GM12878 (cell line): ENCODE results near the gene DDR2. TPM values are rescaled to one million over a fixed set of nuclear protein-coding genes. Genes with fewer than 3 reads are reported as not detected.

Experiments
- ATAC-seq: fragments of 200-7000 bp; cut with Tn5 transposase; 3 replicates; pipeline ENCODE4 v1.9.1; 2020; ENCODE audit warnings: mild to moderate bottlenecking, moderate library complexity
- BruUV-seq: library from RNA; stranded (reverse); fragments of 400-500 nt; replicated peaks from 2 replicates; lab custom pipeline; 2021; lab: Mats Ljungman, UMichigan
- CTCF ChIA-PET: fragments of 300-600 bp; sonication (Branson Sonifier 250); formaldehyde crosslinking; extraction: SDS; loops from one replicate; lab custom pipeline; 2021; ENCODE audit warnings: inconsistent platforms; lab: Yijun Ruan, JAX
- POLR2A ChIA-PET: fragments of 350-600 bp; formaldehyde crosslinking; extraction: SDS; loops from one replicate; lab custom pipeline; 2021; ENCODE audit warnings: inconsistent platforms; lab: Charles Lee
- RAD21 ChIA-PET: fragments of 300-600 bp; sonication (Branson Sonifier 250); formaldehyde crosslinking; loops from one replicate; lab custom pipeline; 2023; ENCODE audit warnings: antibody characterized with exemption; ENCODE audit not compliant: unreplicated experiment; lab: Charles Lee
- SMC1A ChIA-PET: fragments of 300-600 bp; sonication (Branson Sonifier 250); formaldehyde crosslinking; loops from one replicate; lab custom pipeline; 2023; ENCODE audit not compliant: unreplicated experiment, uncharacterized antibody; lab: Charles Lee
- DNase-seq: peaks from one replicate; pipeline ENCODE4 v3.0.0-alpha.2; 2011; ENCODE audit warnings: low read depth, low spot score
- FAIRE-seq: peaks from 3 replicates; lab custom pipeline; 2011; peaks lifted over from hg19 to GRCh38; lab: Jason Lieb, UNC
- H2AFZ ChIP-seq: 2 replicates; pipeline ENCODE4 v1.6.0; 2011; ENCODE audit warnings: low read depth, low read length, control low read depth; ENCODE audit not compliant: control insufficient read depth
- H3K27ac ChIP-seq: 2 replicates; pipeline ENCODE4 v1.5.1; 2011; ENCODE audit warnings: control low read depth; ENCODE audit not compliant: control insufficient read depth, insufficient read depth
- H3K27me3 ChIP-seq, 2 experiments: replicated peaks in 1 of 2; 2 replicates each; pipeline versions ENCODE4 v1.6.0 to v1.6.1; 2011; ENCODE audit warnings: low read length in 1 of 2; ENCODE audit not compliant: control insufficient read depth in 2 of 2, insufficient read depth in 2 of 2
- H3K36me3 ChIP-seq, 2 experiments: 2 replicates each; pipeline ENCODE4 v1.5.1; 2011; ENCODE audit warnings: low read length in 1 of 2; ENCODE audit not compliant: control insufficient read depth in 2 of 2, insufficient read depth in 2 of 2
- H3K4me1 ChIP-seq: 2 replicates; pipeline ENCODE4 v1.6.1; 2011; ENCODE audit warnings: mild to moderate bottlenecking, low read length, moderate library complexity, mixed read lengths; ENCODE audit not compliant: control insufficient read depth, insufficient read depth
- H3K4me2 ChIP-seq: 2 replicates; pipeline ENCODE4 v1.6.0; 2011; ENCODE audit warnings: control low read depth; ENCODE audit not compliant: control insufficient read depth, insufficient read depth
- H3K4me3 ChIP-seq: fragments of 200-600 bp; sonication (generic); 2 replicates; pipeline ENCODE4 v1.5.1; 2016
- H3K79me2 ChIP-seq: 2 replicates; pipeline ENCODE4 v1.6.0; 2011; ENCODE audit warnings: low read length; ENCODE audit not compliant: control insufficient read depth, insufficient read depth
- H3K9ac ChIP-seq: 2 replicates; pipeline ENCODE4 v1.8.0; 2011; ENCODE audit warnings: low read length, control low read depth, mixed read lengths; ENCODE audit not compliant: control insufficient read depth, insufficient read depth
- H3K9me3 ChIP-seq: replicated peaks from 3 replicates; pipeline ENCODE4 v1.5.1; 2011; ENCODE audit warnings: mild to moderate bottlenecking, low read length; ENCODE audit not compliant: control insufficient read depth, insufficient read depth
- H4K20me1 ChIP-seq: 2 replicates; pipeline ENCODE4 v1.6.0; 2011; ENCODE audit not compliant: control insufficient read depth, insufficient read depth
- EED ChIP-seq: sonication (generic); IDR thresholded peaks from 2 replicates; pipeline ENCODE4 v1.6.1; 2016; ENCODE audit warnings: antibody characterized with exemption, low read depth
- NFYB ChIP-seq: IDR thresholded peaks from 2 replicates; pipeline ENCODE4 v1.6.1; 2011; ENCODE audit warnings: low read depth, mild to moderate bottlenecking, low read length, improper control_type of control experiment, moderate library complexity; ENCODE audit not compliant: insufficient read depth
- NR2F1 ChIP-seq: fragments of 450-650 bp; conservative IDR thresholded peaks from 2 replicates; pipeline ENCODE4 v1.6.1; 2017; ENCODE audit warnings: mild to moderate bottlenecking
- POLR2AphosphoS2 ChIP-seq: IDR thresholded peaks from 2 replicates; pipeline ENCODE4 v1.6.1; 2011; ENCODE audit warnings: low read depth, mild to moderate bottlenecking, low read length, improper control_type of control experiment, moderate library complexity
- RCOR1 ChIP-seq: conservative IDR thresholded peaks from 2 replicates; pipeline ENCODE4 v1.6.1; 2012; ENCODE audit warnings: low read depth, low read length, improper control_type of control experiment
- TCF3 ChIP-seq: IDR thresholded peaks from 2 replicates; pipeline ENCODE4 v1.6.1; 2012; ENCODE audit warnings: low read depth, mild to moderate bottlenecking, low read length, borderline replicate concordance; ENCODE audit not compliant: insufficient read depth
- WGBS: methylation state at CpG from one replicate; pipeline ENCODE4 v1.1.6; 2016; ENCODE audit warnings: low lambda C conversion rate; ENCODE audit not compliant: insufficient replicate concordance, insufficient coverage; ENCODE audit errors: missing lambda C conversion rate; 5-methylcytosine and 5-hydroxymethylcytosine counted together
- in situ Hi-C: fragments of 300-500 bp; cut with MboI; formaldehyde crosslinking; loops from 9 replicates; pipeline ENCODE4 v1.14.3; 2018; ENCODE audit warnings: mixed read lengths
- intact Hi-C: fragments of 100-400 bp; cut with micrococcal nuclease; formaldehyde crosslinking; loops from one replicate; pipeline ENCODE4 v1.14.2; 2022; ENCODE audit not compliant: unreplicated experiment
- polyA plus RNA-seq, 11 experiments: library from polyadenylated mRNA; depleted of rRNA in 4 of 11; unstranded in 6 of 11; stranded (reverse) in 5 of 11; fragments of >200 nt; fragmentation: Nextera tagmentation in 4 of 11; fragmentation: Illumina TruSeq in 1 of 11; extraction: Ambion mirVana in 4 of 11; extraction: Trizol in 1 of 11; gene quantifications; 1 replicate in 1 of 11; 2 replicates in 10 of 11; pipeline versions ENCODE4 v1.2.1 to v1.2.3, GENCODE V29; 2011 to 2016; ENCODE audit warnings: inconsistent platforms in 2 of 11, missing spikeins in 2 of 11, low read depth in 1 of 11
- total RNA-seq, 4 experiments: library from RNA; depleted of rRNA in 3 of 4; stranded (reverse); fragments of >200 nt in 3 of 4; fragmentation: Illumina TruSeq in 1 of 4; extraction: Trizol in 1 of 4; gene quantifications; 2 replicates each; pipeline versions ENCODE4 v1.2.1 to v1.2.3, GENCODE V29; 2013 to 2021
- TF ChIP-seq, protein P1 (sequence below): fragments of 450-650 bp; IDR thresholded peaks from 2 replicates; pipeline ENCODE4 v1.6.1; 2016; ENCODE audit warnings: mild to moderate bottlenecking
- TF ChIP-seq, protein P2 (sequence below): IDR thresholded peaks from 2 replicates; pipeline ENCODE4 v1.6.1; 2011; ENCODE audit warnings: borderline replicate concordance, low read depth, mild to moderate bottlenecking, moderate library complexity, low read length; ENCODE audit not compliant: insufficient read depth, poor library complexity, severe bottlenecking

Gene DDR2
- total and polyA plus RNA-seq, 10 of the 15 experiments (the other 5 are each of a cell fraction or from before 2014, with no cell fraction given): 1.9 to 8.8 (median 5.5) TPM

DNA sequence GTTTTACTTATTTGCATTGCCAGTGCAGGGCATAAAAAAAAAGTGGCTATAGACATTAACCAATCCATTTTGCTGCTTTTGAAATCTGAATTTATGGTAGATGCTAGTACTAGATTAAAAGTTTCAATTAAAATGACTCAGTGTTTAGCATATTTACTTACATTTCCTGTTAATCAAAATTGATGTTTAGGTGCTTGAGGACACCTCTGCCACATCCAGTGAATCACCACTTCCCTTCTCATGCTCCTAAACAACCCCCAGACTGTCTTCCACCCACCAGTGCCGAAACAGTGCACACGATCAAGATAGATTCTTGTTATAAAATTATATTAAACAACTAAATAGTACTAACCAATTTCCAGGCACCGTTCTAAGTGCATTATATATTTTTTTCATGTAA is 191.0 kb downstream of the DDR2 start:
- no peak for TF ChIP-seq RCOR1
- no peak for TF ChIP-seq TCF3
- no peak for TF ChIP-seq NR2F1
- no peak for TF ChIP-seq NFYB
- TF ChIP-seq, protein P1, sequence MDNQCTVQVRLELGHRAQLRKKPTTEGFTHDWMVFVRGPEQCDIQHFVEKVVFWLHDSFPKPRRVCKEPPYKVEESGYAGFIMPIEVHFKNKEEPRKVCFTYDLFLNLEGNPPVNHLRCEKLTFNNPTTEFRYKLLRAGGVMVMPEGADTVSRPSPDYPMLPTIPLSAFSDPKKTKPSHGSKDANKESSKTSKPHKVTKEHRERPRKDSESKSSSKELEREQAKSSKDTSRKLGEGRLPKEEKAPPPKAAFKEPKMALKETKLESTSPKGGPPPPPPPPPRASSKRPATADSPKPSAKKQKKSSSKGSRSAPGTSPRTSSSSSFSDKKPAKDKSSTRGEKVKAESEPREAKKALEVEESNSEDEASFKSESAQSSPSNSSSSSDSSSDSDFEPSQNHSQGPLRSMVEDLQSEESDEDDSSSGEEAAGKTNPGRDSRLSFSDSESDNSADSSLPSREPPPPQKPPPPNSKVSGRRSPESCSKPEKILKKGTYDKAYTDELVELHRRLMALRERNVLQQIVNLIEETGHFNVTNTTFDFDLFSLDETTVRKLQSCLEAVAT: no peak
- no peak for TF ChIP-seq EED
- TF ChIP-seq, protein P2, sequence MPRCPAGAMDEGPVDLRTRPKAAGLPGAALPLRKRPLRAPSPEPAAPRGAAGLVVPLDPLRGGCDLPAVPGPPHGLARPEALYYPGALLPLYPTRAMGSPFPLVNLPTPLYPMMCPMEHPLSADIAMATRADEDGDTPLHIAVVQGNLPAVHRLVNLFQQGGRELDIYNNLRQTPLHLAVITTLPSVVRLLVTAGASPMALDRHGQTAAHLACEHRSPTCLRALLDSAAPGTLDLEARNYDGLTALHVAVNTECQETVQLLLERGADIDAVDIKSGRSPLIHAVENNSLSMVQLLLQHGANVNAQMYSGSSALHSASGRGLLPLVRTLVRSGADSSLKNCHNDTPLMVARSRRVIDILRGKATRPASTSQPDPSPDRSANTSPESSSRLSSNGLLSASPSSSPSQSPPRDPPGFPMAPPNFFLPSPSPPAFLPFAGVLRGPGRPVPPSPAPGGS: no peak
- TF ChIP-seq POLR2AphosphoS2: no peak
- WGBS: 98% methylated on average over 3 of the region's 3 CpGs
- no TSS peak for BruUV-seq
- ATAC-seq (no peak), FAIRE-seq (no peak), DNase-seq (no peak)
- H3K4me1 ChIP-seq: no peaks in the 10 kb centered on the region
- CTCF ChIA-PET: no interaction called here
- no peak overlapping the region for H2AFZ ChIP-seq
- intact Hi-C loops: no loop called here
- in situ Hi-C loops: no loop called here
- peaks cover 3 to 10% of the 10 kb centered on the region in 2 experiments; a peak in 1 of 4 replicates for H3K27me3 ChIP-seq
- no peak overlapping the region for H3K4me2 ChIP-seq
- H3K36me3 ChIP-seq: no peaks in the 10 kb centered on the region
- no peak overlapping the region for H3K9ac ChIP-seq
- POLR2A ChIA-PET: no interaction called here
- SMC1A ChIA-PET: no interaction called here
- no peaks in the 10 kb centered on the region for H4K20me1 ChIP-seq
- H3K79me2 ChIP-seq: no peaks in the 10 kb centered on the region
- RAD21 ChIA-PET: no interaction called here
- no peak overlapping the region for H3K27ac ChIP-seq
- no peaks in the 10 kb centered on the region for H3K9me3 ChIP-seq
- no peak overlapping the region for H3K4me3 ChIP-seq
